ENCODE results near the gene MRPL48. TPM values are rescaled to one million over a fixed set of nuclear protein-coding genes. Genes with fewer than 3 reads are reported as not detected.
"Not testable (repeated sequence)": the region's sequence is repeated elsewhere in the genome, so short reads cannot be mapped to it uniquely, and the experiment has no call there.

The MRPL48 gene
- total and polyA plus RNA-seq, 7 experiments from 2014 or later: 20.3 to 88.7 (median 27.9) TPM

GRCh38 chr11:73750228-73750627 is 37.4 kb upstream of the MRPL48 start:
- peaks cover 35 to 67% (median 60%) of the 10 kb centered on the region in 7 donors for H3K4me1 Mint-ChIP-seq
- ChIA-PET POLR2A (no interaction called here), CTCF (no interaction called here)
- H3K9me3 ChIP-seq (ENCODE audit: control insufficient read depth in 2 of 3, low read length in 3 of 3): no peaks in the 10 kb centered on the region
- DNase-seq (no peak), ATAC-seq (peak; percentile 59)
- peak overlapping the region in 1 of 10 donors; percentile 37 for H3K4me3 Mint-ChIP-seq
- H3K4me1 ChIP-seq (ENCODE audit: control insufficient read depth in 2 of 2, insufficient read depth in 2 of 2, low read length in 2 of 2): peaks cover 0 to 6% of the 10 kb centered on the region in 2 donors
- intact Hi-C loops (cut with micrococcal nuclease): no loop called here
- peaks cover 0 to 11% (median 8%) of the 10 kb centered on the region in 5 donors for H3K36me3 Mint-ChIP-seq
- no peaks in the 10 kb centered on the region for H3K36me3 ChIP-seq (ENCODE audit: control insufficient read depth in 2 of 3, insufficient read depth in 3 of 3, low read length in 3 of 3)
- no peaks in the 10 kb centered on the region for H3K27me3 ChIP-seq (ENCODE audit: control insufficient read depth in 2 of 2, insufficient read depth in 2 of 2, low read length in 2 of 2)
- no peak overlapping the region for H3K27ac ChIP-seq (ENCODE audit: low read depth, low read length)
- H3K9me3 Mint-ChIP-seq: no peaks in the 10 kb centered on the region
- H3K27ac Mint-ChIP-seq: no peak overlapping the region
- H3K4me3 ChIP-seq (ENCODE audit: low read length): no peak overlapping the region
- H3K27me3 Mint-ChIP-seq: no peaks in the 10 kb centered on the region

DNA sequence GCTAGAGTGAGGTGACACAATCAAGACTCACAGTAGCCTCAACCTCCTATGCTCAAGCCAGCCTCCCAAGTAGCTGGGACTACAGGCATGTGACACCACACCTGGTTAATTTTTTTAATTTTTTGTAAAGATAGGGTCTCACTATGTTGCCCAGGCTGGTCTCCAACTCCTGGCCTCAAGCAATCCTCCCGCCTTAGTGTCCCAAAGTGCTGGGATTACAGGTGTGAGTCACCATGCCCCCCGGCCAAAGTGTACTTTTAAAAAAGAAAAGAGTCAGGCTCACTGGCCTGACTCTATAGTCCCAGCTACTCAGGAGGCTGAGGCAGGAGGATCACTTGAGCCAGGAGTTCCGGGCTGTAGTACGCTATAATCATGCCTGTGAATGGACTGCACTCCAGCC is 36.8 kb upstream of the MRPL48 start:
- intact Hi-C loops (cut with micrococcal nuclease); H3K9me3 ChIP-seq (ENCODE audit: control insufficient read depth in 2 of 3, low read length in 3 of 3); H3K27ac ChIP-seq (ENCODE audit: low read depth, low read length); H3K9me3 Mint-ChIP-seq; H3K27me3 ChIP-seq (ENCODE audit: control insufficient read depth in 2 of 2, insufficient read depth in 2 of 2, low read length in 2 of 2); H3K4me1 ChIP-seq (ENCODE audit: control insufficient read depth in 2 of 2, insufficient read depth in 2 of 2, low read length in 2 of 2); H3K36me3 ChIP-seq (ENCODE audit: control insufficient read depth in 2 of 3, insufficient read depth in 3 of 3, low read length in 3 of 3); CTCF ChIA-PET; H3K27me3 Mint-ChIP-seq; ATAC-seq; DNase-seq; H3K4me3 ChIP-seq (ENCODE audit: low read length): not testable (repeated sequence)
- Mint-ChIP-seq H3K27ac (peak overlapping the region in 4 of 9 donors; percentile 32 to 77 (median 59)), H3K4me3 (peak overlapping the region in 1 of 10 donors; percentile 52), H3K36me3 (peaks cover 0 to 11% (median 9%) of the 10 kb centered on the region in 5 donors), H3K4me1 (peaks cover 37 to 64% (median 57%) of the 10 kb centered on the region in 7 donors)
- POLR2A ChIA-PET: interaction anchor here (0.6 to 1.0 kb wide), 2 partner anchors 10 to 1194 kb away, joined by 3 read pairs; no protein-coding TSS in a partner anchor

GRCh38 chr11:73752216-73752867 is 35.3 kb upstream of the MRPL48 start:
- CTCF ChIA-PET: interaction anchor here (0.6 to 0.7 kb wide), 3 partner anchors 27 to 1827 kb away, joined by 3 read pairs; no protein-coding TSS in a partner anchor
- Mint-ChIP-seq H3K4me3 (peak overlapping the region in 7 of 10 donors; percentile 1 to 52 (median 18)), H3K27me3 (no peaks in the 10 kb centered on the region), H3K36me3 (peaks cover 0 to 11% (median 10%) of the 10 kb centered on the region in 5 donors), H3K9me3 (no peaks in the 10 kb centered on the region), H3K4me1 (peaks cover 40 to 63% (median 55%) of the 10 kb centered on the region in 7 donors), H3K27ac (peak overlapping the region in 8 of 9 donors; percentile 13 to 77 (median 50))
- DNase-seq (no peak), ATAC-seq (no peak)
- H3K27me3 ChIP-seq (ENCODE audit: control insufficient read depth in 2 of 2, insufficient read depth in 2 of 2, low read length in 2 of 2): no peaks in the 10 kb centered on the region
- no peak overlapping the region for H3K4me3 ChIP-seq (ENCODE audit: low read length)
- intact Hi-C loops (cut with micrococcal nuclease): no loop called here
- peaks cover 0 to 6% of the 10 kb centered on the region in 2 donors for H3K4me1 ChIP-seq (ENCODE audit: control insufficient read depth in 2 of 2, insufficient read depth in 2 of 2, low read length in 2 of 2)
- no peaks in the 10 kb centered on the region for H3K36me3 ChIP-seq (ENCODE audit: control insufficient read depth in 2 of 3, insufficient read depth in 3 of 3, low read length in 3 of 3)
- no peak overlapping the region for H3K27ac ChIP-seq (ENCODE audit: low read depth, low read length)
- no peaks in the 10 kb centered on the region for H3K9me3 ChIP-seq (ENCODE audit: control insufficient read depth in 2 of 3, low read length in 3 of 3)
- POLR2A ChIA-PET: interaction anchor here (0.6 to 0.9 kb wide), 2 partner anchors 9 to 235 kb away, joined by 3 read pairs; no protein-coding TSS in a partner anchor

- ChIA-PET CTCF (interaction anchor here (0.6 to 0.7 kb wide), 3 partner anchors 27 to 1828 kb away, joined by 3 read pairs; no protein-coding TSS in a partner anchor), POLR2A (interaction anchor here (0.6 to 0.9 kb wide), 2 partner anchors 8 to 235 kb away, joined by 3 read pairs; no protein-coding TSS in a partner anchor)
- H3K27me3 Mint-ChIP-seq: no peaks in the 10 kb centered on the region
- Histone ChIP-seq H3K27ac (ENCODE audit: low read depth, low read length) (no peak overlapping the region), H3K27me3 (ENCODE audit: control insufficient read depth in 2 of 2, insufficient read depth in 2 of 2, low read length in 2 of 2) (no peaks in the 10 kb centered on the region), H3K4me1 (ENCODE audit: control insufficient read depth in 2 of 2, insufficient read depth in 2 of 2, low read length in 2 of 2) (peaks cover 0 to 6% of the 10 kb centered on the region in 2 donors), H3K4me3 (ENCODE audit: low read length) (no peak overlapping the region), H3K9me3 (ENCODE audit: control insufficient read depth in 2 of 3, low read length in 3 of 3) (no peaks in the 10 kb centered on the region), H3K36me3 (ENCODE audit: control insufficient read depth in 2 of 3, insufficient read depth in 3 of 3, low read length in 3 of 3) (no peaks in the 10 kb centered on the region)
- H3K27ac Mint-ChIP-seq: peak overlapping the region in 2 of 9 donors; percentile 51 to 77
- H3K9me3 Mint-ChIP-seq: no peaks in the 10 kb centered on the region
- peaks cover 36 to 63% (median 54%) of the 10 kb centered on the region in 7 donors for H3K4me1 Mint-ChIP-seq
- no peak overlapping the region for H3K4me3 Mint-ChIP-seq
- DNase-seq (no peak), ATAC-seq (no peak)
- peaks cover 0 to 12% (median 10%) of the 10 kb centered on the region in 5 donors for H3K36me3 Mint-ChIP-seq
- intact Hi-C loops (cut with micrococcal nuclease): no loop called here
Observed at GRCh38 chr11:73752903-73753302, 34.8 kb upstream of the MRPL48 start.

- POLR2A ChIA-PET: no interaction called here
- CTCF ChIA-PET: no interaction called here
- H3K4me1 Mint-ChIP-seq: peaks cover 40 to 65% (median 56%) of the 10 kb centered on the region in 7 donors
Observed at GRCh38 chr11:73753938-73754337, 33.7 kb upstream of the MRPL48 start.

DNA sequence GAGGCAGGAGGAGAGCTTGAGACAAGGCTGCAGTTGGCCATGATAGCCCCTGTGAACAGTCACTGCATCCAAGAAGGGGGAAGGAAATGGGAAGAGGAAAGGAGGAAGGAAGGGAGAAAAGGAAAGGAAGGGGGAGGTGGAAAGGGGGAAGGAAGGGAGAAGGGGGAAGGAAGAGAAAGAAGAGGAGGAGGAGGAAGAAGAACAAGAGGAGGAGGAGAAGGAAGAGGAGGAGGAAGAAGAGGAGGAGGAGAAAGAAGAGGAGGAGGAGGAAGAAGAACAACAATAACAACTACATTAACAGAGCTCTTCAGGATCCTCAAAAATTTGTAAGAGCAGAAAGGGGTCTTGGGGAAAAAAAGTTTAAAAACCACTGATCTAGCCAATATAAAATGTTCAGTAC is 32.0 kb upstream of the MRPL48 start:
- Mint-ChIP-seq H3K27me3 (no peaks in the 10 kb centered on the region), H3K4me3 (no peak overlapping the region), H3K4me1 (peaks cover 42 to 59% (median 54%) of the 10 kb centered on the region in 7 donors), H3K36me3 (peaks cover 0 to 22% (median 8%) of the 10 kb centered on the region in 5 donors), H3K9me3 (no peaks in the 10 kb centered on the region), H3K27ac (no peak overlapping the region)
- H3K36me3 ChIP-seq (ENCODE audit: control insufficient read depth in 2 of 3, insufficient read depth in 3 of 3, low read length in 3 of 3): peaks cover 0 to 5% (median 0%) of the 10 kb centered on the region in 3 experiments
- CTCF ChIA-PET: no interaction called here
- POLR2A ChIA-PET: no interaction called here
- DNase-seq: no peak
- no peak for ATAC-seq
- no peaks in the 10 kb centered on the region for H3K9me3 ChIP-seq (ENCODE audit: control insufficient read depth in 2 of 3, low read length in 3 of 3)
- no peak overlapping the region for H3K27ac ChIP-seq (ENCODE audit: low read depth, low read length)
- H3K4me3 ChIP-seq (ENCODE audit: low read length): no peak overlapping the region
- intact Hi-C loops (cut with micrococcal nuclease): no loop called here
- H3K27me3 ChIP-seq (ENCODE audit: control insufficient read depth in 2 of 2, insufficient read depth in 2 of 2, low read length in 2 of 2): no peaks in the 10 kb centered on the region
- H3K4me1 ChIP-seq (ENCODE audit: control insufficient read depth in 2 of 2, insufficient read depth in 2 of 2, low read length in 2 of 2): peaks cover 15 to 17% of the 10 kb centered on the region in 2 donors

More at GRCh38 chr11:73753938-73754337, 33.7 kb upstream of the MRPL48 start:
- intact Hi-C loops (cut with micrococcal nuclease): no loop called here
- Histone ChIP-seq H3K9me3 (ENCODE audit: control insufficient read depth in 2 of 3, low read length in 3 of 3) (no peaks in the 10 kb centered on the region), H3K4me3 (ENCODE audit: low read length) (no peak overlapping the region), H3K27me3 (ENCODE audit: control insufficient read depth in 2 of 2, insufficient read depth in 2 of 2, low read length in 2 of 2) (no peaks in the 10 kb centered on the region), H3K36me3 (ENCODE audit: control insufficient read depth in 2 of 3, insufficient read depth in 3 of 3, low read length in 3 of 3) (no peaks in the 10 kb centered on the region), H3K27ac (ENCODE audit: low read depth, low read length) (no peak overlapping the region), H3K4me1 (ENCODE audit: control insufficient read depth in 2 of 2, insufficient read depth in 2 of 2, low read length in 2 of 2) (peaks cover 8 to 10% of the 10 kb centered on the region in 2 donors)
- Mint-ChIP-seq H3K27ac (peak overlapping the region in 1 of 9 donors; percentile 54), H3K36me3 (peaks cover 0 to 15% (median 10%) of the 10 kb centered on the region in 5 donors), H3K4me3 (peak overlapping the region in 2 of 10 donors; percentile 19 to 36), H3K27me3 (no peaks in the 10 kb centered on the region), H3K9me3 (no peaks in the 10 kb centered on the region)
- DNase-seq (no peak), ATAC-seq (no peak)

Data from naive thymus-derived CD4-positive, alpha-beta T cell (primary cell).